ENCODE measurements around the gene FAU. TPM values are rescaled to one million over a fixed set of nuclear protein-coding genes. Genes with fewer than 3 reads are reported as not detected.

FAU gene
- polyA plus RNA-seq, 1 of the 3 experiments (the other 2 are of a cell fraction), result 1,210 TPM

DNA sequence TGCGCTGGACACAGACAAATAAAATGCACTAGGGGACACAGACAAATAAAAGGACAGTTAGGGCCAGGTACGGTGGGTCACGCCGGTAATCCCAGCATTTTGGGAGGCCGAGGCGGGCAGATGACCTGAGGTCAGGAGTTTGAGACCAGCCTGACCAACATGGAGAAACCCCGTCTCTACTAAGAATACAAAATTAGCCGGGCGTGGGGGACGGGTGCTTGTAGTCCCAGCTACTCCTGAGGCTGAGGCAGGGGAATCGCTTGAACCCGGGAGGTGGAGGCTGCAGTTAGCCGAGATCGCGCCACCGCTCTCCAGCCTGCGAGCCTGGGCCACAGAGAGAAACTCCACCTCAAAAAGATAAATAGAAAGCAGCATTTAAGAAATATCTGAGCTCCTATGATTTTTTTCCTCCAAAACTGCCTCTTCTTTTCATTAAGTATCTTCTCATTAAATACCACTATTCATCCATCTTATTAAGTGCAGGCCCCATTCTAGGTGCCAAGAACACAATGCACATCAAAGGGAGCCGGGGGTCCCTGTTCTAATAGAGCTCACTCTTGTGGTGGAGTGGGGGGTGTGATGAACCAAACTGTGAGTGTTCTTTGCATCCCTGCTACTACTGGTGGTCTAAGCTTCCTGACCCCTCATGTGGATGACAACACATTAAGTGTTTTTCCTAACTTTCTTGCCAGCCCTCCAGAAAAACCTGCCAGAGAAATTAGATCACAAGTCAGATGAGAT is 3.7 kb downstream of the FAU start:
- Histone ChIP-seq H3K4me2 (no peak overlapping the region), H3K4me1 (ENCODE audit: control insufficient read depth in 1 of 2, insufficient read depth in 2 of 2, low read depth in 1 of 2, low read length in 1 of 2) (peaks cover 23 to 46% of the 10 kb centered on the region in 2 experiments; a peak in 3 of 4 replicates), H3K36me3 (replicated peaks in 1 of 2; ENCODE audit: control insufficient read depth in 1 of 2, insufficient read depth in 2 of 2, low read length in 1 of 2) (peaks cover 34 to 35% of the 10 kb centered on the region in 2 experiments), H2AFZ (ENCODE audit: low read depth) (no peak overlapping the region), H3K27me3 (ENCODE audit: insufficient read depth) (no peaks in the 10 kb centered on the region), H3K9me3 (no peaks in the 10 kb centered on the region), H3K4me3 (ENCODE audit: low read depth in 2 of 2, low read length in 1 of 2) (peak overlapping the region in 1 of 2 experiments; percentile 74; a peak in 1 of 4 replicates), H3K9ac (no peak overlapping the region), H3K9me2 (no peaks in the 10 kb centered on the region), H4K20me1 (ENCODE audit: insufficient read depth) (no peaks in the 10 kb centered on the region), H3F3A (replicated peaks; ENCODE audit: insufficient read depth) (peaks cover 29% of the 10 kb centered on the region), H3K79me2 (ENCODE audit: insufficient read depth) (peaks cover 51% of the 10 kb centered on the region), H3K27ac (ENCODE audit: low read depth in 2 of 2, low read length in 1 of 2) (peak overlapping the region; percentile 21 to 51; a peak in 2 of 4 replicates)
- 87% methylated on average over 18 of the region's 18 CpGs for WGBS (ENCODE audit: low lambda C conversion rate)
- ChIA-PET CTCF (interaction anchor here (0.6 to 3.2 kb wide), 21 partner anchors 9 to 284 kb away, joined by 3 to 27 read pairs (median 5); partner anchors contain the start of genes ARL2, CAPN1, CDC42BPG and EHD1), POLR2A (interaction anchor here (0.5 to 3.4 kb wide), 5 partner anchors 14 to 63 kb away, joined by 3 to 25 read pairs (median 5); partner anchors contain the start of genes CAPN1, CDCA5, SYVN1 and ZFPL1)
- TF ChIP-seq TAF1 (IDR thresholded peaks at IDR 0.05; ENCODE audit: borderline replicate concordance, low read depth, low read length) (no peak), GATA2 (CRISPR knock-in tag; IDR thresholded peaks at IDR 0.05) (no peak), SMC3 (IDR thresholded peaks at IDR 0.05; ENCODE audit: low read depth, low read length) (no peak), EP300 (IDR thresholded peaks at IDR 0.05; ENCODE audit: borderline replicate concordance in 1 of 2, low read depth in 1 of 2, low read length in 1 of 2) (no peak), POLR2AphosphoS5 (IDR thresholded peaks at IDR 0.05; ENCODE audit: low read depth, low read length) (0 out of 2 replicates have a peak, but pooled peaks have one; percentile 8), MXI1 (IDR thresholded peaks at IDR 0.05; ENCODE audit: low read depth, low read length) (no peak)
- TF ChIP-seq, protein P1, sequence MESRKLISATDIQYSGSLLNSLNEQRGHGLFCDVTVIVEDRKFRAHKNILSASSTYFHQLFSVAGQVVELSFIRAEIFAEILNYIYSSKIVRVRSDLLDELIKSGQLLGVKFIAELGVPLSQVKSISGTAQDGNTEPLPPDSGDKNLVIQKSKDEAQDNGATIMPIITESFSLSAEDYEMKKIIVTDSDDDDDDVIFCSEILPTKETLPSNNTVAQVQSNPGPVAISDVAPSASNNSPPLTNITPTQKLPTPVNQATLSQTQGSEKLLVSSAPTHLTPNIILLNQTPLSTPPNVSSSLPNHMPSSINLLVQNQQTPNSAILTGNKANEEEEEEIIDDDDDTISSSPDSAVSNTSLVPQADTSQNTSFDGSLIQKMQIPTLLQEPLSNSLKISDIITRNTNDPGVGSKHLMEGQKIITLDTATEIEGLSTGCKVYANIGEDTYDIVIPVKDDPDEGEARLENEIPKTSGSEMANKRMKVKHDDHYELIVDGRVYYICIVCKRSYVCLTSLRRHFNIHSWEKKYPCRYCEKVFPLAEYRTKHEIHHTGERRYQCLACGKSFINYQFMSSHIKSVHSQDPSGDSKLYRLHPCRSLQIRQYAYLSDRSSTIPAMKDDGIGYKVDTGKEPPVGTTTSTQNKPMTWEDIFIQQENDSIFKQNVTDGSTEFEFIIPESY (IDR thresholded peaks at IDR 0.05; ENCODE audit: borderline replicate concordance, low read depth), result no peak
- no peak for DNase-seq

DNA sequence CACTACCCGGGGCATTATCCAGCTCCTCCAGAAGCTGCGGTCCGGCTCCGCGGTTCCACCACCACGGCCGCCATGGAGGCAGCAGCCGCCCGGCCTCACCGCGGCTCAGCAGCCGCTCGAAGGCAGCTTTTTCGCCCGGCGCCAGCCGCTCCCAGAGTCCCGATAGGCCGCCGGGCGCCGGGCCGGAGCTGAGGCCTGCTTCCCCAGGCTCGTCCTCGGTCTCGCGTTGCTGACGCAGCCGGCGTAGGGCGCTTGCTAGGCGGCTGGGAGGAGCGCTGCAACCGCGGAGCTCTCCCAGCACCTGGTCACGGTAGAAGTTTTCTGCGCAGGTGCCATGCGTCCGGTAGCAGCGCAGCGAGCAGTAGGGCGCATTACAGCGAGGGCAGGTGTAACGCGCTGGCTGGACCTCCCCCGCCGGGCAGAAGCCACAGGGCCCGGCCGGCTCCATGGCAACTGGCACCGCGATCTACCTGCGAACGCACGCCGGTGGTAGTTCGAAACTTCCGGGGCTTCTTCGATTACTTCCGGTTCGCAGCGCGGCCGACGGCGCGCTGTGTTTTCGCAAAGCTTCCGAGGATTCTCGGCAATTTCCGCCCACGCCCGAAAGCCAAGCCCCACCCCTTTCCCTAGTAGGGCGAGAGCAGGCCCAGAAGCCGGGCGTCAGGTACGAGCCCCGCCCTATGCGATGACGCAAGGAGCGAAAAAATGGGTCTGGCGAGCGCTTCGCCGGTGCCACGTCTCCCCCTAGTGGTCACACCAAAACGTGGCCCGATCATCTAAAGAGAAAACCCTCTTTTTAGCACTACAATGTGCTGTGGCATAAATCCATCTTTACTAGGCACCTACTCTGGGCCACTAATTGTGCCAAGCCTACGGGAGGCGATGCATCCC is 4.5 kb downstream of the FAU start, which contains the start of gene ZNHIT2:
TSS of gene ZNHIT2 (minus strand) at position 496 of the 891 bp plus-strand sequence. CDS start at position 448, 48 bp downstream.
- H3K4me1 ChIP-seq (ENCODE audit: control insufficient read depth in 1 of 2, insufficient read depth in 2 of 2, low read depth in 1 of 2, low read length in 1 of 2), result peaks cover 22 to 51% of the 10 kb centered on the region in 2 experiments; a peak in 3 of 4 replicates
- ChIA-PET CTCF (interaction anchor here (0.6 to 3.2 kb wide), 27 partner anchors 9 to 813 kb away, joined by 3 to 27 read pairs (median 4); partner anchors contain the start of genes ARL2, CAPN1, CDC42BPG and EHD1), POLR2A (interaction anchor here (0.5 to 3.4 kb wide), 8 partner anchors 15 to 144 kb away, joined by 3 to 25 read pairs (median 5); partner anchors contain the start of genes ARL2, CAPN1, CDCA5 and POLA2)
- 1% methylated on average over 25 of the region's 89 CpGs for WGBS (ENCODE audit: low lambda C conversion rate)
- peak within 1 kb of the TSS; percentile 67 to 89 for H3K27ac ChIP-seq (ENCODE audit: low read depth in 2 of 2, low read length in 1 of 2)
- peak within 1 kb of the TSS; percentile 42; the same call in 1 of the 2 replicates for H2AFZ ChIP-seq (ENCODE audit: low read depth)
- H3K36me3 ChIP-seq (replicated peaks in 1 of 2; ENCODE audit: control insufficient read depth in 1 of 2, insufficient read depth in 2 of 2, low read length in 1 of 2), result peaks cover 34 to 35% of the 10 kb centered on the region in 2 experiments
- H3K27me3 ChIP-seq (ENCODE audit: insufficient read depth), result no peaks in the 10 kb centered on the region
- H3K4me3 ChIP-seq (ENCODE audit: low read depth in 2 of 2, low read length in 1 of 2), result peak within 1 kb of the TSS; percentile 74 to 86
- H3F3A ChIP-seq (replicated peaks; ENCODE audit: insufficient read depth), result peaks cover 29% of the 10 kb centered on the region
- H3K9ac ChIP-seq, result peak within 1 kb of the TSS; percentile 81
- H3K79me2 ChIP-seq (ENCODE audit: insufficient read depth), result peaks cover 43% of the 10 kb centered on the region
- peak; percentile 94 for DNase-seq
- no peaks in the 10 kb centered on the region for H4K20me1 ChIP-seq (ENCODE audit: insufficient read depth)
- no peaks in the 10 kb centered on the region for H3K9me2 ChIP-seq
- H3K4me2 ChIP-seq, result peak within 1 kb of the TSS; percentile 93
- no peaks in the 10 kb centered on the region for H3K9me3 ChIP-seq
- no peak for TF ChIP-seq RFX5 (IDR thresholded peaks at IDR 0.05; ENCODE audit: low read length)
- TF ChIP-seq CHD2 (IDR thresholded peaks at IDR 0.05; ENCODE audit: low read length, partially characterized antibody), result peak; percentile 92
- TF ChIP-seq, protein P2, sequence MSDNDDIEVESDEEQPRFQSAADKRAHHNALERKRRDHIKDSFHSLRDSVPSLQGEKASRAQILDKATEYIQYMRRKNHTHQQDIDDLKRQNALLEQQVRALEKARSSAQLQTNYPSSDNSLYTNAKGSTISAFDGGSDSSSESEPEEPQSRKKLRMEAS (IDR thresholded peaks at IDR 0.05; ENCODE audit: low read depth), result peak; percentile 77
- no peak for TF ChIP-seq FOXJ3 (CRISPR knock-in tag; IDR thresholded peaks at IDR 0.05)
- peak; percentile 96 for TF ChIP-seq GABPA (IDR thresholded peaks at IDR 0.05; ENCODE audit: low read depth)
- peak; percentile 7; the same call in 1 of the 2 replicates for TF ChIP-seq JUND (IDR thresholded peaks at IDR 0.05)
- TF ChIP-seq, protein P1 (IDR thresholded peaks at IDR 0.05; ENCODE audit: borderline replicate concordance, low read depth), result no peak
- no peak; the same call in 1 of the 2 replicates for TF ChIP-seq YY1 (IDR thresholded peaks at IDR 0.05; ENCODE audit: low read depth)
- TF ChIP-seq GATA2 (CRISPR knock-in tag; IDR thresholded peaks at IDR 0.05), result peak; percentile 25; the same call in 1 of the 2 replicates
- TF ChIP-seq, protein P3, sequence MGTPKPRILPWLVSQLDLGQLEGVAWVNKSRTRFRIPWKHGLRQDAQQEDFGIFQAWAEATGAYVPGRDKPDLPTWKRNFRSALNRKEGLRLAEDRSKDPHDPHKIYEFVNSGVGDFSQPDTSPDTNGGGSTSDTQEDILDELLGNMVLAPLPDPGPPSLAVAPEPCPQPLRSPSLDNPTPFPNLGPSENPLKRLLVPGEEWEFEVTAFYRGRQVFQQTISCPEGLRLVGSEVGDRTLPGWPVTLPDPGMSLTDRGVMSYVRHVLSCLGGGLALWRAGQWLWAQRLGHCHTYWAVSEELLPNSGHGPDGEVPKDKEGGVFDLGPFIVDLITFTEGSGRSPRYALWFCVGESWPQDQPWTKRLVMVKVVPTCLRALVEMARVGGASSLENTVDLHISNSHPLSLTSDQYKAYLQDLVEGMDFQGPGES (IDR thresholded peaks at IDR 0.05; ENCODE audit: low read depth, low read length), result no peak
- 0 out of 2 replicates have a peak, but pooled peaks have one; percentile 51 for TF ChIP-seq RCOR1 (IDR thresholded peaks at IDR 0.05; ENCODE audit: low read length)
- TF ChIP-seq EZH2phosphoT487 (IDR thresholded peaks at IDR 0.05; ENCODE audit: borderline replicate concordance, low read depth), result no peak

All from SK-N-SH (cell line).